Fibroblast of skin of scalp (primary cell): ENCODE data around the gene RESP18.
A peak's percentile ranks its signal among the peaks of the same experiment; 100 is the strongest.
"Not testable (repeated sequence)": the region's sequence is repeated elsewhere in the genome, so short reads cannot be mapped to it uniquely, and the experiment has no call there.

ENCODE experiments used
- DNase-seq: peaks from one replicate; pipeline ENCODE4 v3.0.0-alpha.2; 2013

RESP18 gene

DNA sequence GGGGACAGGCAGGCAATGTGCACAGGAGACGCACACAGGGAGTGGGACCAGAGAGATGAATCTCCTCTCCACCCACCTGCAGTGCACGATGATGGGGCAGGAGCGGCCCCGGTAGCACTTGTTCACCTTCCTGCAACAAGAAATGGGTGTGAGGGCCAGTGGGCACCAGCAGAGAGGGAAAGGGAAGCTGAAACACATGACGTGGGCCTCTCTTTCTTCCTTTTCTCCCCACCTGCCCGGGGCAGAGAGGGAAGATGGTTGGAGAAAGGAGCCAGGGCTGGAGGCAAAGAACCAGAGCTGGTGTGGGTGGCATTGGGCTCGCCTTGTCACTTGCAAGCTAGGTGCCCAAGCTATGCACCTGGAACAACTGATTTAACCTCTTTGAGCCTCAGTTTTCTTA is 41.1 kb downstream of the RESP18 start:
- no peak for DNase-seq

DNA sequence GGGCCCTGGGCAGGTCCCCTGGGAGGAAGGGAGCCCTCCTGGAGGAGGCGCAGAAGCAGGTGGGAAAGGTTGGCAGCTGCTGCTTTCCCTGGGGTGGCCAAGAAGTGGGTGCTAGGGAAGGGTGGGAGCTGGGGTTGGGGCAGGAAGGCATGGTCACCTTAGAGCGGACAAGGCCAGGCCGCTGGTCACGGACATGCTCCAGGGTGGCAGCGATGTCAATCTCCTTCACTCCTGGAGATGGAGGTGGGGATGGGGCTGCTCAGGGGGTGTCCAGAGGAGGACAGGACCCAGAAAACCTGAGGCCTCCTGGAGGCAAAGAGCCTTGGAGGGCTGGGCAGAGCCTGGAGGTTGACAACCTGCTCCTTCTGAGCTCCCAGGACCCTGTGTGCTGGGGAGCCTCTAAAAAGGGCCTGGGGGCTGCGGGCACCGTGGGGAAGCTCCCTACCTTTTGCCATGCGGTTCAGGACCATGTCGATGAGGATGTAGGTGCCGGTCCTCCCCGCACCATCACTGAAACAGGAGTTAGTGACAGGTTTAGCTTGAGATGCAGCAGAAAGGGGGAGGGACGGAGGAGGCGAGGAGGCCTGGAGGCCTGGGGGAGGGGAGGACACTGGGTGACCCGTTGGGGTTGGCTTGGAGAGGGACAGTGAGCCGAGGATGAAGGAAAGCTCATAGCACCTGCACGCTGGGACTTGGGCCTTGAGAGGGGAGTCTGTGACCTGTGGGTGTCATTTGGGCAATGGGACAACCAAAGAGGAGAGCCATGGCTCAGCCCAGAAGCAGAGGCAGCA is 42.0 kb downstream of the RESP18 start:
- no peak for DNase-seq

DNA sequence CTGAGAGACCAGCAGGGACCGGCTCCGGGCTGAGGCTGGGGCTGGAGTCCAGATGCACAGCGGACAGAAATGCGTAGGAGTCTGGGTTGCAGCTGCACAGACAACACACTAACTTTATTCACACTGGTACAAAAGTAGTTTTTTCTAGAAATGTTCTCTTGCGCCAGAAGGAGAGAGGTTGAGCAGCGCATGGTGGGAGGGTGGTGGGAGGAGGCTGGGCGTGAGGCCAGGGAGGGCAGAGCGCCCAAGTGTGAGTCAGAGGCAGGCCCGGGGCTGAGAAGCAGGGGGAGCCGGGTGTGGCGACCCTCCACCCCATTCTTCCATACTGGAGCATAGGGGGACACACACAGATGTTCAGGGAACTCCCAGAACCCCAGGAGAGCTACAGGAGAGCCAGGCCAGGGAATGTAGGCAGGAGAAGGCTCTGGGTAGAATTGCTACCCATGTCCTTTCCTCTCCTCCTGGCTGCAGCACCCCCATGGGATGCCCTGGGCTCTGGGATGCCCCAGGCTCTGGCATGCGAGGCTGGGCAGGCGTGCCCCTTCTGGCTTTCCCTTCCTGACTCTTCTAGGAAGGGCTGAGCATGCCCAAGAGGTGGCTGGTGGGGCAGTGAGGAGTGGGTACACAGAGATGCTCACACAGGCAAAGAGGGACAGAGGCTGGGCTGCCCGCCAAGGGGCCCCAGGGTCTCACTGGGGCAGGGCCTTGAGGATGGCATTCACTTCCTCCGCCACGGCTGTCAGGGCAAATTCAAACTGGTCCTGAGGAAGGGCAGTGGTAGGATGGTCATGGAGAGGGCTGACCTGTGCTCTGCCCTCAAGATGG is 42.8 kb downstream of the RESP18 start:
- DNase-seq = peak; percentile 86

DNA sequence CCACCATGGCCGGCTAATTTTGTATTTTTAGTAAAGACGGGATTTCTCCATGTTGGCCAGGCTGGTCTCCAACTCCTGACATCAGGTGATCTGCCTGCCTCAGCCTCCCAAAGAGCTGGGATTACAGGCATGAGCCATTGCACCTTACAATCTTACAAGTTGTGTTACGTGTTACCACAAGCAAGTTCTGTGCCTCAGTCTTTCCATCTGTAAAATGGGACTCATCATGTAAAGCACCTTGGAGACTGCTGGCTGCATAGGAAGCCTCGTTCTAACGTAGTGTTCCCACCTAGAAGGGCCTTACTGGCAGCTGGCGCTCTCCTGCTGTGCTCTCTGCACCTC is 43.4 kb downstream of the RESP18 start:
- no peak for DNase-seq

DNA sequence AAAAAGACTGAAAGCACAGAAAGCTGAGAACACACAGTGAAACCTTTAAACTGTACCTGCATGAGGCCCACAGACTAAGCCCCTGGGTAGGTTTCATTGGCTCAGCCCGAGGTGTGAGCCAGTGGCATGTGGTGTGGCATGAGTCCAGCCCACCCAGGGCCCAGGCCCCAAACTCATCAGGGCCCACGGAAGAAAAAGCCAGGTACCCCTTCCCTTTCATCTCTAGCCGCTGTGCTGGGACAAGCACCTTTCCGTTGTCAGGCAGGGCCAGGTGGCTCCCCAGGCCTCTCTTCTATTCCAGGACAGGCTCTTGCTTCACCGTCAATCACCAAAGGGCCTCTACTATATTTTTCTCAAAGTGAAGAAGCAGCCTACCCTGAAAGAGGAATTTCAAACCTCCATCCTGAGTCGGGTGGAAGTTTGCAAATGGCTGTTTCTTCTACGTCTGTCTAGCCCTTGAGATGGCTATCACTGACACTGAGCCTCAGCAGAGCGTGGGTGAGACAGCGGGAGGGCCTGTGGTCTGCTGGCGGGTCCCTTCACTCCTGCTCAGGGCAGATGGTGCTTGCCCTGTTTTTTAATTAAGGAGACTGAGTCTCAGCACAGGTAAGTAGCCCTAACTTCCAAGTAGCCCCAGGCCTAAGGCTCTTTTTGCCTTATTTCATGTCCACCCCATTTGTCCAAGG is 44.8 kb downstream of the RESP18 start:
- DNase-seq = no peak

DNA sequence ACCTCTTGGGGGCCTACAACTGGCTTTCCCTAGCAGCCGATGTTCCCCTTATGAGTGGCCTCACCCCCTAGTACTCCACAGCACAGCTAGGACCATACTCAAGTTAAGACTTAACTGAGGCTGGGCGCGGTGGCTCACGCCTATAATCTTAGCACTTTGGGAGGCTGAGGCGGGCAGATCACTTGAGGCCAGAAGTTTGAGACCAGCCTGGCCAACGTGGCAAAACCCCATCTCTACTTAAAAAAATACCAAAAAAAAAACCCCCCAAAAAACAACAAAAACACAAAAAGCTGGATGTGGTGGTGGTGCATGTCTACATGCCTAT is 45.5 kb downstream of the RESP18 start:
- DNase-seq = not testable (repeated sequence)

DNA sequence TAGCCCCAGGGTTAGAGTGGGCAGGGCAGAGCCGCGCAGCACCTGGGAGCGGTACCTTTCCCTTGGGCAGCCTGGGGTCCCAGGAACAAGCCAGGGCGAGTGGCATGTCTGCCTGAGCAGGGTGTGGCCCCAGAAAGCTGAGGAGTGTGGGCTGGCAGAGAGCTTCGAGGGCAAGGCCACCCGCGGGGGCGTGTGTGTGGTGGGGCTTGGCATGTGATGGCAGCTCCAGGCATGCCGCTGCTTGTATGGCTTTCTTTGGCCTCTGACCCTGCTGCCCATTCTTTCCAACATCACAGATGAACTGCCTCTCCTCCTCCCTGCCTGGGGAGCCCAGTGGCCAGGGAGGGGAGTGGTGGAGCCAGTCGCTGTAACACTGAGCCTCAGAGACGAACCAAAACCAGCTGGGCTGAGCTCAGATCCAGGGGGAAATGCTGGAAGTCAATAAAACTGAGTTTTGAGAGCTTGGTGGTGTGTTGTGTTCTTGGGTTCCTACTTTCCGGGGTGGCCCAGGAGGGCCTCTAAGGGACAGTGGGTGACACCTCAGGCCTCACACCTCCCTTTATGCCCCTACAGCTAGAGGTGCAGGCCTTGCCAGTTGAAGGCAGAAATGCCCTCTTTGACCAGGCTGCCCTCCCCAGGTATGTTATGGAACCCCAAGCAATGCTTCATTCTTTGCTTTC is 46.0 kb downstream of the RESP18 start:
- DNase-seq = no peak

DNA sequence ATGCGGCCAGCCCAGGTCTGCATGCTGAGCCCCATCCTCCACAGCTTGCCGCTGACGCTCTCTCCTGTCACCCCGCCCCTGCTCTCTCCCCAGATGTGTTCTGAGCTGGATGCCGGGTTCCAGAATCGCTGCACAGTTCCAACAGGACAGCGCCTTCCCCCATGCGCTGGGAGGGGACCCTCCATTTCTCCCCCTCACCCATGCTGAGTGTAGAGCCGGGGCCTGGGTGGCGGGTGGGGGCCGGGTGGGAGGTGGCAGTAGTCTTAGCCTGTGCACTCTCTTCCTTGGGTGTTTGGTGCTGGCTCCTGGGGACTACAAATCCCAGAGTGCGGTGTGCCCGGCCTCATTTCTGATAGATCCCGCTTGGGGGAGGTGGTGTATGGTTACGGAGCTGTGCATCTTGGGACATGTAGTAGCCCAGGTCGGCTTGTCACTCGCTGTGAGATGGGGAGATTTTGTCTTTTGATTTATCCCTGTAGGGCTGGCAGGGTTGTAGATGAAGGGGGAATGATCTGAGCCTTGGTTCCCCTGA is 46.6 kb downstream of the RESP18 start:
- peak; percentile 78 for DNase-seq

DNA sequence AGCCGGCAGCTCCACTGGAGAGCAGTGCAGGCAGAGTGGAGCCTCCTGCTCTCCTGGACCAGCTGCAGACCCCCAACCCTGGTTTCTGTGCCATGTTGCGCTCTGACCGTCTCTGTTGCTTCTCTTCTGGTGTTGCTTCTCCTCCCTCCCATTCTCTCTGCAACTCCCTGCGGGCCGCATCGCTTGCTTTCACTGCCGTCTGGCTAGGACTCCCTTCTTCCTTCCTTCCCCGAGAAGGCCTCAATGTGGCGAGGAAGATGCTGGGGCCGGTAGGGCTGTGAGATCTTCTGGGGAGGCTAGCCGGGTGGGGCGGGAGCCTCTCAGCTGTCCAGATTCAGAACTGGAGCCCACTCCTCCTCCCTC is 47.2 kb downstream of the RESP18 start:
- DNase-seq = no peak

DNA sequence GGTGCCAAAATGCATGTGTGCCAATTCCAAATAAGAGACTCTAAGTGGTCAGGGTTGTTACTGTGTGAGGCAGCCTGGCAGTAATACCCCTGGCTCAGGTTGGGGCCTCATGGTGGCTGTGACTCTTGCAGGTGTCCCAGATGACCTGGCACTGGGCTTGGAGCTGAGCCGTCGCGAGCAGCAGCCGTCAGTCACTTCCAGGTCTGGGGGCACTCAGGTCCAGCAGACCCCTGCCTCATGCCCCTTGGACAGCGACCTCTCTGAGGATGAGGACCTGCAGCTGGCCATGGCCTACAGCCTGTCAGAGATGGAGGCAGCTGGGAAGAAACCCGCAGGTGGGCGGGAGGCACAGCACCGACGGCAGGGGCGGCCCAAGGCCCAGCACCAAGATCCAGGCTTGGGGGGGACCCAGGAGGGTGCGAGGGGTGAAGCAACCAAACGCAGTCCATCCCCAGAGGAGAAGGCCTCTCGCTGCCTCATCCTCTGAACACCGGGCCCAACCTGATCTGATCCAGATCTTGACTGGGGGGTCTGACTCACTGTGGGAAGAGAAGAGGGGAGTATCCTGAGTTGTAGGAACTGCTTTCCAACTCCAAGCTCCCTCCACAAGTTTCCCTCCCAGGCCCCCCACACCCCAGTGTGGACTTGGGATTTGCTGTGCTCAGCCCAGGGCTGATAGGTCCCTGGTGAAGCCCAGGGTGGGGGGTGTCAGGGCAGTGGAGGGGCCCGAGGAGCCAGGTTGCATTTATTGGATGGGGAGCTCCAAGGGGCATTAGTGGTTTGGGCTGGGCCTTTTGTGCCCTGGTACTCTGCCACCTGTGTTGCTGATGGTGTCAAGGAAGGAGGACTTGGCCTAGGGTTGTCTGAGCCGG is 47.8 kb downstream of the RESP18 start:
- DNase-seq = no peak

DNA sequence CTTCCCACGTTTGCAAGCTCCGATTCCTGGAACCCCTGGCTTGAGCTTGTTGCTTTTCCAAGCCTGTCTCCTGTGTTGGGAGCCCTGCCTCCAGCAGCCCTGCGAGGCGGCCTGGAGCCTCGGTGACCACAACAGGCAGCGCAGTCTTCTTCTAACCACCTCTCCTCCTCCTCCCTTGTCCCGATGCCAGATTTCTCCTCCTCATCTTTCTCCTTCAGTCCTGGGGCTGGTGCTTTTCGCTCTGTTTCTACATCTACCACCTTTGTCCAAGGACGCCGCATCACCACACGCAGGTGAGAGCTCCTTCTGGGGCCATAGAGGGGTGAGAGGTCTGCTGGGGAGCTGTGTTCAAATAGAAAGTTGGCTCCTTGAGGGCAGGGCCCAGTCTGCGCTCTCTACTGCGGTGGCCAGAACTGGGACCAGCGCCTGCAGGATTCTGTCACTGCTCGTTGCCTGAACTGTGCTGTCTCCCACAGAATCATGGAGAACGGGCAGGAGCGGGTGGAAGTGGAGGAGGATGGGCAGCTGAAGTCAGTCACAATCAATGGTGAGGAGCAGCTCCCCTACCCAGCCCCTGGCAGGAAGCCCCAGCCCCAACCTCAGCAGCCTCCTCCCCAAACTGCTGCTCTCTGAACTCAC is 49.5 kb downstream of the RESP18 start:
- no peak for DNase-seq

DNA sequence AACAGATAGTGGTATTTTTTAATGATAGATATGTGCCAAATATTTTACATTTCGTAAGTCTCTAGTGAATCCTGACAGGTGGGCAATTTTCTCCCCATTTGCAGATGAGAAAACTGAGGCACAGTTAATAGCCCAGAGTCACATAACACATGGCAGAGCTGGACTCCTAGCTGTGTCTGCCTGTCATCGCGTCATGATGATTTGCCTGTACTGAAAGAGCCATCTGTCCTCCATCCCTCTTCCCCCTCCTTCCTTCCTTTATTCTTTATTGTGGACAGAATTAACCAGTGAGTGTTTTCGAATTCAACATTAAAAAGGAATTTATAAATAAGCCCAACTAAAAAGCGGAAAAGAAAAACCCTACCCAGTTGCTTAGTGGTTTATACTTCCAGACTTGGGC is 50.2 kb downstream of the RESP18 start:
- DNase-seq = no peak

DNA sequence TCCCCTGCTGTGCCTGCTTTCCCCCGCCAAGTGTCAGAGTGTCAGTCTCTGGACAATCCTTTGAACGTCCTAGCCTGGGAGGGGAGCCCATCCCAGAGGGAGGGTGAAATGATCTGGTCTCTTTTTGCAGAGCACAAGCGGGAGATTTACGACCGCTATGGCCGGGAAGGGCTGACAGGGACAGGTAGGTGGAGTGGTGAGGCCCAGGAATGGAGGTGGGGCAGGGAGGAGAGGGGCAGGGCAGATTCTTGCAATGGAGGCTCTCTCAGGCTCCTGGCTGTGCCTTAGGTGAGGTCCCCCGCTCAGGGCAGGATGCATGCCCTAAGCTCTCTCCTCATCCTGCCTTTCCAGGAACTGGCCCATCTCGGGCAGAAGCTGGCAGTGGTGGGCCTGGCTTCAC is 51.0 kb downstream of the RESP18 start:
- DNase-seq = no peak

DNA sequence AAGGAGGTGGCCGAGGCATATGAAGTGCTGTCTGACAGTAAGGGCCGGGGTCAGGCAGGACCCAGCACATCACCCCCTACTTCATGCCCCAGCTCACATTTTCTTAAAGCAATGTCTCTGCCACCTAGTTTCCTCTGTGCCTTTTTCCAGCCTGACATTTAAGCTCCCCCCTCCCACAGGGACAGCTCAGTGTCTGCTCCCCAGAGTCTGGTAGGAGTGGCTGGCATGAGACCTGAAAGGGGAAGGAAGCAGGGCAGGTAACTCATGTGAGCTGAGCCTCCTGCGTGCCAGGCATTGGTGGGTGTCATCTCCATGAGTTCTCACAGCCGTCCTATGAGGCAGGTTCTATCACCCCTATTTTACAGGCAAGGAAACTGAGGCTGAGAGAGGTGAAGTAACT is 51.9 kb downstream of the RESP18 start:
- DNase-seq = no peak

DNA sequence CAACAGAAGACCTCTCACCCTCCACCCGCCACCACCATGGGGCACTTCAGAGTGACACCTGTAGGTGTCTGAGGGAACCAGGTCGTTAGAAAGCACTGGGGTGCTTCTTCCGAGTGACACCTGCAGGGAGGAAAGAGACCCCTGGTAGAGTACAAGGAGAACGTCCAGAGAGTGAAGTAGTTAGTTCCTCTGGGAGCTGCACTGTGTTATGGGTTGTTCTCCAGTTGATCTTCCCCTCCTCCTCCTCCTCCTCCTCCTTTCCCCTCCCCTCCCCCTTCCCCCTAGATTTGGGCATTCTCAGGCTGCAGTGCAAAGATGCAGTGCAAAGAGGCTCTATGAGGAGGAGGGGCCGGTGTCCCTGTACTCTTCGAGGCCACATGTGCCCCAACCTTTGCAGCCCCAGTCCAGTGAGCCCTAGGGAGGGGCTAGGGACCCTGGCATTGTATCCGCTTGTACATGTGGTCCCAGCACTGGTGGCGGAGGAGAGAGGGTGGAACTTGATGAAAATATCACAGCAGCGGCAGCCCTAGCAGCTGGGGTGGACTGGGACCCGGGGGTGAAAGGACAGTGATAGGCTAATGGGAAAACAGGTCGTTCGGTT is 52.5 kb downstream of the RESP18 start:
- DNase-seq = no peak

DNA sequence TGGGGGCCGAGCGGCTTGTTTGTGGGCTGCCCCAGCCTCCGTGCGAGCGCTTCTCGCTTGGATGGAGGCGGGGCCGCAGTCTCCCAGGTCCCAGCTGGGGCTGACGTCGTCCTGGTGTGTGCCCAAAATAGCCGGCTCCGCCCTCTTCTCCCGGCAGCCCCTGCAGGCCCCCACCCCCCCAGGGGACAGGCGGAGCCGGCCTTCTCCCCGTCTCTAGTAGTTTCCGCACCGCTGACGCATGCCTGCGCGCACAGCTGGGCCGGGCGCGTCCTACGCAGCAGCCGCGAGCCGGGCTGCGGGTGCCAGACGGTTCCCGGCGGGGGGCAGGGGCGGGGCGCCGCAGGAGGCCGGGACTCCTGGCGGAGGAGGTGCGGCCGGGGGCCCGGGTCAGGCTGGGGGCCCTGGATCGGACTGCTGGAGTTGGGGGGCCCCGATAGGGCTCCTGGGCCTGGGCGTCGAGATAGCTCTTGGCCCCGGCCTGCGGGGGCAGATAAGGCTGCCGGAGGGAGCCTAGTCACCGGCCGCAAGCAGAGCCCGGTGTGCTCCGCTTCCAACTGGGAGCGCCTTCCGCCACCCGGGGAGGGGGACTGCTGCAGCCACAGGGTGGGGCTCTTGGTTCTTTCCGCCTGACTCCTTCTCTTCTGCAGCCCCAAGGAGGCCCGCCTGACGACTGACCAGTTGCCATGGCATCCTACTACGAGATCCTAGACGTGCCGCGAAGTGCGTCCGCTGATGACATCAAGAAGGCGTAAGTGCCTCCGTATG is 53.2 kb downstream of the RESP18 start, which contains the start of gene DNAJB2:
Gene DNAJB2, plus strand, starts transcription at position 216 of the 765 bp plus-strand sequence. Its CDS starts 468 bp downstream, at position 684.
- DNase-seq = peak; percentile 99

DNA sequence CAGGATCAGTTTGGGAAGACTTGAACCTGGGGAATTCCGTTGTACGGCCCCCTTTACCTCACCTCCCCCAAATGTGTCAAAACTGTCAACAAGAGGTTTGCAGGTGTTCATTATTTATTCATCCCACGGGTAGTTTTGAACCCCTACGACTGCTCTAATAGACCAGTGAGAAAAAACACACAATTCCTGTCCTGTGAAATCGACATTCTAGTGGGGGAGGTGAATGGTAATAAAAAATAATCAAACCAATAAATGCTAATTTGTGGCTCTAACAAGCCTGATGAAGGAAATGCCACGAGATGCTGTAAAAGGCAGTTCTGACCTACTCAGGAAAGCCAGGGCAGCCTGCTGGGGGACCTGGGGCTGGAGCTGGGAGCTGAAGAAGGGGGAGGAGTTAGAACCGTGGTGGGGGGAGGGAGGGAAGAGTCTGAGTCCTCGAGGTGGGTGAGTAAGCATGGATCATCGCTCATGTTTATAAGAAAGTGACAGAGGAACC is 53.8 kb downstream of the RESP18 start:
- no peak for DNase-seq

DNA sequence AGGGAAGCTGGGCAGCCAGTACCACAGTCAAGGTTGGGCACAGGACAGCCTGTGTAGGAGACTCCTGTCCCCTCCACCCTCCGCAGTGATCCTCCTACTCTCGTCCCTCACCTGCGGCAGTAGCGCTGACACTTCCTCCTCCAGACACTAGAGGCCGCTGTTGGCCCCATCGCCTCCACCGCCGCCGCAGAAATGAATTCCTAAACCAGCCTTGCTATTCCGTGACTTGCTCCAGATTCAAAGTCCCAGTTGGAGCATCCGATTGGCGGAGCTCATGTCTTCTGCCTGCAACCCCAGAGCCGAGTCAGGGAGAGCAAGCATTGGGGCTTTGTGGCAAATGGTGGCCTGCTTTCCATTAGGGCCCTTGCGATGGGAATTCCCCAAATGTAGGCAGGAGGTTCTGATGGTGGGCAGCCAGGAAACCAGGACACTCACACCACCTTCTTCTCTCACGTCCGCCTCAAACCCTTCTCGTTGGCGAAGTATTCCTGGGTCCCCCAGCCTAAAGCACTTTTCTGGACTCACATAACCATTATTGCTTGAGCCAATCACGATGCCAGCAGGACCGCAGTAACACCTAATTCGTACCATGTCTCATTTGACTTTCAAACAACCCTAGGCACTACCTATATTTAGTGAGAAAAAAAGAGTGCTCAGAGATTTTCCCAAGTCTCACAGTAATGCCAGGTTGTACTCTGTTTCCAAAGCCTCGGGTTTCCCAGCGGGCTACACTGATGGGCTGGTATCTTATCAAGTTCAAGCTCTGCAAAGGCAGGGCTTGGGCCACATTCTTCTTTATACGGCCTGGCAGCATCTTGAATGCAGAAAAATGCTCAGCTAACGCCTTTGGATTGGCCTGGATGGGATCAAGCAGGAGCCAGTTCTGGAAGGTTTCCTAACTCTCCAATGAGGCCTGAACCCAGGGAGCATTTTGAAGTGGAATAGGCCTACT is 54.6 kb downstream of the RESP18 start:
- DNase-seq = peak; percentile 88
